Measurements from ENCODE around the gene SSBP3. TPM values are rescaled to one million over a fixed set of nuclear protein-coding genes. Genes with fewer than 3 reads are reported as not detected.

SSBP3 gene
- total RNA-seq, 1 donor from 2014 or later: 7.8 TPM

DNA sequence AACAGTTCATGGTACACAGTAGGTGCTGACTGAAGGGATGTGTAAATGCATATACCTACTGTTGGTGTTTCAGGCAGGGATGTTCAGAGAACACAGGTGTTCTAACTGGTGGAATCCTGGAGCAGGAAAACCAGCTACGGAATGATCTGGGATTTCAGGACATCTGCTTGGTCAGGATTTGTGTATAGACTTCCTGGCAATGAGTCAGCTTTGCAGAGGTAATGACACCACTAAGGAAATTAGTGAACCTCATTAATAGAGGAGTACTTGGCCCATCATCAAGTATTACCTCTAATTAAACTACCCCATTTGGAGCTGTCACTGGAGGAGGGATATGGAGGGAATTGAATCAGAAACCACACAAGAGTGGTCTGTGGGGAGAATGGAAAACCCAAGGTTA, 198.9 kb downstream of the SSBP3 start:
- no peak overlapping the region for H3K4me3 ChIP-seq (ENCODE audit: low read depth, low read length)
- TF ChIP-seq, protein P1, sequence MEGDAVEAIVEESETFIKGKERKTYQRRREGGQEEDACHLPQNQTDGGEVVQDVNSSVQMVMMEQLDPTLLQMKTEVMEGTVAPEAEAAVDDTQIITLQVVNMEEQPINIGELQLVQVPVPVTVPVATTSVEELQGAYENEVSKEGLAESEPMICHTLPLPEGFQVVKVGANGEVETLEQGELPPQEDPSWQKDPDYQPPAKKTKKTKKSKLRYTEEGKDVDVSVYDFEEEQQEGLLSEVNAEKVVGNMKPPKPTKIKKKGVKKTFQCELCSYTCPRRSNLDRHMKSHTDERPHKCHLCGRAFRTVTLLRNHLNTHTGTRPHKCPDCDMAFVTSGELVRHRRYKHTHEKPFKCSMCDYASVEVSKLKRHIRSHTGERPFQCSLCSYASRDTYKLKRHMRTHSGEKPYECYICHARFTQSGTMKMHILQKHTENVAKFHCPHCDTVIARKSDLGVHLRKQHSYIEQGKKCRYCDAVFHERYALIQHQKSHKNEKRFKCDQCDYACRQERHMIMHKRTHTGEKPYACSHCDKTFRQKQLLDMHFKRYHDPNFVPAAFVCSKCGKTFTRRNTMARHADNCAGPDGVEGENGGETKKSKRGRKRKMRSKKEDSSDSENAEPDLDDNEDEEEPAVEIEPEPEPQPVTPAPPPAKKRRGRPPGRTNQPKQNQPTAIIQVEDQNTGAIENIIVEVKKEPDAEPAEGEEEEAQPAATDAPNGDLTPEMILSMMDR (conservative IDR thresholded peaks at IDR 0.05; ENCODE audit: low read depth, low read length): no peak
- DNase-seq (ENCODE audit: low read depth): no peak

DNA sequence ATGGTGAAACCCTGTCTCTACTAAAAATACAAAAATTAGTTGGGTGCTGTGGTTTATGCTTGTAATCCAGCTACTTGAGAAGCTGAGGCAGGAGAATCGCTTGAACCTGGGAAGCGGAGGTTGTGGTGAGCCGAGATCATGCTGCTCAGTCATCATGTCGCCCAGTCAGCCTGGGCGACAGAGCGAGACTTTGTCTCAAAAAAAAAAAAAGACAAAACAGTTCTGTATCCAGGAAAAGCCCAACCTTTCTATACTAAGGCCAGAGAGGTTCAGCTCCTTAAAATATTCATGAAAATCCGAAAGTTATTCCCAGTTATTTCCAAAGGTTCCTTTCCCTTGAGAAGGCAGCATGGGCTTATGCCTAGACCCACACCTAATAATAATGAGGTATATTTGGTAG, 202.0 kb downstream of the SSBP3 start:
- DNase-seq (ENCODE audit: low read depth): no peak
- TF ChIP-seq, protein P1 (conservative IDR thresholded peaks at IDR 0.05; ENCODE audit: low read depth, low read length): no peak
- H3K4me3 ChIP-seq (ENCODE audit: low read depth, low read length): no peak overlapping the region

DNA sequence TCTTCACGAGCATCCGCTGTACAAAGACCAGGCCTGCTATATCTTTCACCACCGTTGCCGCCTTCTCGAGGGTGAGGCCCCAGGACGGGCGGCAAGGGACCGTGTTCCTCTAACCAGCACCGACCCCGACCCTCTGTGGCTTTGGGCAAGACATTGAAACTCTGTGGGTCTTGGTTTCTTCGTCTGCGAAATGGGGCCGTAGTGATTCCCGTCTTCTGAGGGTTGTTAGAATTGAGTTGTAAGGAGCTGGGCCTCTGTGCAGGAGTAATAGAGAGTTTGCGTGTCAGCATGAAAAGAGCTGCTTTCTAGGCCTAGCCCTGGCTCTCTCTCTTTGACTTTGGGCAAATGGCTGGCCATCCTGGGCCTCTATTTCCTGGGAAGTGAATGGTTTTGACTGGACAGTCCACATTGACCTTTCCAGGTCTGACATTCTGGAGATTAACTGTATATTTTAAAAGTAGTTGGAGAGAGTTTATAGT, 205.6 kb downstream of the SSBP3 start:
- peak overlapping the region; percentile 87 for H3K4me3 ChIP-seq (ENCODE audit: low read depth, low read length)
- no peak for DNase-seq (ENCODE audit: low read depth)
- TF ChIP-seq, protein P1 (conservative IDR thresholded peaks at IDR 0.05; ENCODE audit: low read depth, low read length): no peak

DNA sequence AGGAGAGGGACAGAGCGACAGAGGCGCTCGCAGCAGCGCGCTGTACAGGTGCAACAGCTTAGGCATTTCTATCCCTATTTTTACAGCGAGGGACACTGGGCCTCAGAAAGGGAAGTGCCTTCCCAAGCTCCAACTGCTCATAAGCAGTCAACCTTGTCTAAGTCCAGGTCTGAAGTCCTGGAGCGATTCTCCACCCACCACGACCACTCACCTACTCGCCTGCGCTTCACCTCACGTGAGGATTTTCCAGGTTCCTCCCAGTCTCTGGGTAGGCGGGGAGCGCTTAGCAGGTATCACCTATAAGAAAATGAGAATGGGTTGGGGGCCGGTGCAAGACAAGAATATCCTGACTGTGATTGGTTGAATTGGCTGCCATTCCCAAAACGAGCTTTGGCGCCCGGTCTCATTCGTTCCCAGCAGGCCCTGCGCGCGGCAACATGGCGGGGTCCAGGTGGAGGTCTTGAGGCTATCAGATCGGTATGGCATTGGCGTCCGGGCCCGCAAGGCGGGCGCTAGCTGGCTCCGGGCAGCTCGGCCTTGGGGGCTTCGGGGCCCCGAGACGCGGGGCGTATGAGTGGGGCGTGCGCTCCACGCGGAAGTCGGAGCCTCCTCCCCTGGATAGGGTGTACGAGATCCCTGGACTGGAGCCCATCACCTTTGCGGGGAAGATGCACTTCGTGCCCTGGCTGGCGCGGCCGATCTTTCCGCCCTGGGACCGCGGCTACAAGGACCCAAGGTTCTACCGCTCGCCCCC, 206.3 kb downstream of the SSBP3 start, which contains the start of the genes CYB5RL and MRPL37:
Gene CYB5RL (minus strand): TSS at position 266 of the 754 bp plus-strand sequence. CDS start 4,414 bp downstream, outside the sequence.
Gene MRPL37 (plus strand): TSS at position 403 of the 754 bp plus-strand sequence. CDS start 77 bp downstream, at position 480.
- TF ChIP-seq, protein P1 (conservative IDR thresholded peaks at IDR 0.05; ENCODE audit: low read depth, low read length): no peak
- peak; percentile 88 for DNase-seq (ENCODE audit: low read depth)
- peak within 1 kb of the TSS; percentile 87 for H3K4me3 ChIP-seq (ENCODE audit: low read depth, low read length)

DNA sequence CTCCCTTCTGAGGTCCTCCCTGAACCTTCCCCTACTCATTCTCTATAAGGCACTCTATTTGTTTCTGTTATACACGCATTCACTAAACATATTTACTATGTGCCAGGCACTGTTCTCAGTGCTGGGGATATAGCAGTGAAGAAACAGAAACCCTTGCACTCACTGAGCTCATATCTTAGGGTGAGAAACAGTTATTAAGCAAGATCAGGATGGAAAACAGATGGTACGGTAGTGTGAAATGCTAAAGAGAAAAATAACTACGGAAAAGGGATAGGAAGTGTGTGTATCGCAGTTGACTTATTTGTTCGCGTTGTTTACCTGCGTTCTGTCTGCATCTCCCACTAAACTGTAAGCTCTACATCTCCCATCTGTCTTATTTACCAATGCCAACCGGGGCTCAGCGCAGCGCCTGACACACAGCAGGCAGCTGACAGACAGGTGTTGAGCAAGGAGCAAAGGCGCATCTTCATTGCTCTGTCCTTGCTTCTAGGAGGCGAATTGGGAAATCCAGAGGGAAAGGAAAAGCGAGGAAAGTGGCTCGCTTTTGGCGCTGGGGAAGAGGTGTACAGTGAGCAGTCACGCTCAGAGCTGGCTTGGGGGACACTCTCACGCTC, 206.9 kb downstream of the SSBP3 start:
- TF ChIP-seq, protein P1 (conservative IDR thresholded peaks at IDR 0.05; ENCODE audit: low read depth, low read length): no peak
- H3K4me3 ChIP-seq (ENCODE audit: low read depth, low read length): peak overlapping the region; percentile 87
- DNase-seq (ENCODE audit: low read depth): no peak

DNA sequence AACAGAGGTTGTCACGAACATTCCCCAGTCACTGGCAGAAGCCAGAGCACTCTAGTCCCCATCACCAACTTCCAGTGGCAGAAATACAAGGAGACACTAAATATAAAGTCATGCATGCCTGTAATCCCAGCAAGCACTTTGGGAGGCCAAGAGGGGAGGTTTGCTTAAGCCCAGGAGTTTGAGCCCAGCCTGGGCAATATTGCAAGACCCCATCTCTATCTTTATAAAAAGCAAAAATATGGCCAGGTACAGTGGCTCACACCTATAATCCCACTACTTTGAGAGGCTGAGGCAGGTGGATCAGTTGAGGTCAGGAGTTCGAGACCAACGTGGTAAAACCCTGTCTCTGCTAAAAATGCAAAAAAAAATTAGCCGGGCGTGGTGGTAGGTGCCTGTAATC, 212.7 kb downstream of the SSBP3 start:
- no peak overlapping the region for H3K4me3 ChIP-seq (ENCODE audit: low read depth, low read length)
- TF ChIP-seq, protein P1 (conservative IDR thresholded peaks at IDR 0.05; ENCODE audit: low read depth, low read length): no peak
- no peak for DNase-seq (ENCODE audit: low read depth)

Measured in epithelial cell of proximal tubule (primary cell).